ENCODE data around the gene IQSEC2. TPM values are rescaled to one million over a fixed set of nuclear protein-coding genes. Genes with fewer than 3 reads are reported as not detected.

The IQSEC2 gene
- 10 to 100 TPM in 3 of 5 donors, 1 to 10 TPM in 2; 2.9 to 22.3 (median 15.9) TPM for total RNA-seq
- 10 to 100 TPM; 16.1 to 26.0 (median 16.5) TPM for polyA plus RNA-seq
- long read RNA-seq, donor 1, partial matches to known transcripts: 0 of 3 reads
- long read RNA-seq, donor 1, other reads (novel, unspliced or antisense): 0 of 3 reads
- long read RNA-seq, donor 2, partial matches to known transcripts: 0 of 6 reads
- long read RNA-seq, donor 2, other reads (novel, unspliced or antisense): 0 of 6 reads
- long read RNA-seq, donor 3, partial matches to known transcripts: 0 of 3 reads
- long read RNA-seq, donor 3, other reads (novel, unspliced or antisense): 0 of 3 reads
- long read RNA-seq, donor 4, partial matches to known transcripts: 0 of 1 reads
- long read RNA-seq, donor 4, other reads (novel, unspliced or antisense): 0 of 1 reads
- long read RNA-seq, donor 5: 0 reads
- long read RNA-seq, donor 6, partial matches to known transcripts: 0 of 4 reads
- long read RNA-seq, donor 6, other reads (novel, unspliced or antisense): 0 of 4 reads
- long read RNA-seq, donor 7, partial matches to known transcripts: 0 of 2 reads
- long read RNA-seq, donor 7, other reads (novel, unspliced or antisense): 0 of 2 reads
- long read RNA-seq, donor 8, partial matches to known transcripts: 0 of 2 reads
- long read RNA-seq, donor 8, other reads (novel, unspliced or antisense): 0 of 2 reads
- long read RNA-seq, donor 9, partial matches to known transcripts: 0 of 2 reads
- long read RNA-seq, donor 9, other reads (novel, unspliced or antisense): 0 of 2 reads
- long read RNA-seq, donor 10: 0 reads

GRCh38 chrX:53281321-53281822 is at the start of gene IQSEC2:
TSS of gene IQSEC2 (minus strand) at chrX:53281584.
- DNase-seq: peak; percentile 86 to 95
- Histone ChIP-seq H3K4me3 (peak within 1 kb of the TSS; percentile 39 to 43 (median 42)), H3K36me3 (no peaks in the 10 kb centered on the region), H3K9me3 (no peaks in the 10 kb centered on the region), H3K27ac (peak within 1 kb of the TSS; percentile 28 to 88 (median 83)), H3K4me1 (peaks cover 6 to 52% (median 36%) of the 10 kb centered on the region in 4 donors), H3K27me3 (peaks cover 0 to 41% (median 4%) of the 10 kb centered on the region in 3 donors)
- 0 to 11% (median 9%) methylated on average over 5 to 9 of the region's 9 CpGs; no CpG with 5 or more reads in 1 of the 5 donors for WGBS, 5 donors
- TF ChIP-seq CTCF (IDR thresholded peaks at IDR 0.05) (no peak), EP300 (IDR thresholded peaks at IDR 0.05) (no peak), POLR2AphosphoS5 (IDR thresholded peaks at IDR 0.05) (peak in 2 of 3 donors; percentile 58 to 63), POLR2A (IDR thresholded peaks at IDR 0.05) (no peak)
- intact Hi-C loops (cut with DNase I; ENCODE audit: low total_unique reads): no loop called here

GRCh38 chrX:53330331-53330730 is 48.9 kb upstream of the IQSEC2 start:
- 66 to 83% (median 80%) methylated on average over 7 to 10 of the region's 10 CpGs for WGBS, 5 donors
- H3K27me3 ChIP-seq: peaks cover 0 to 32% (median 7%) of the 10 kb centered on the region in 3 donors
- intact Hi-C loops (cut with DNase I; ENCODE audit: low total_unique reads): no loop called here

GRCh38 chrX:53324803-53325202 is 43.4 kb upstream of the IQSEC2 start:
- no peak overlapping the region for H3K27ac ChIP-seq
- DNase-seq: no peak
- no peak overlapping the region for H3K4me3 ChIP-seq
- H3K36me3 ChIP-seq: no peaks in the 10 kb centered on the region
- no peaks in the 10 kb centered on the region for H3K9me3 ChIP-seq
- peaks cover 7 to 43% (median 20%) of the 10 kb centered on the region in 3 donors for H3K27me3 ChIP-seq
- peaks cover 6 to 18% (median 9%) of the 10 kb centered on the region in 4 donors for H3K4me1 ChIP-seq
- 76 to 100% (median 91%) methylated on average over 1 of the region's 1 CpG for WGBS, 5 donors
- TF ChIP-seq POLR2AphosphoS5 (IDR thresholded peaks at IDR 0.05) (no peak), CTCF (IDR thresholded peaks at IDR 0.05) (no peak), EP300 (IDR thresholded peaks at IDR 0.05) (no peak), POLR2A (IDR thresholded peaks at IDR 0.05) (no peak)
- intact Hi-C loops (cut with DNase I; ENCODE audit: low total_unique reads): no loop called here

More at GRCh38 chrX:53330331-53330730, 48.9 kb upstream of the IQSEC2 start:
- Histone ChIP-seq H3K27ac (no peak overlapping the region), H3K36me3 (no peaks in the 10 kb centered on the region), H3K9me3 (no peaks in the 10 kb centered on the region), H3K4me3 (no peak overlapping the region), H3K4me1 (no peaks in the 10 kb centered on the region)
- TF ChIP-seq POLR2AphosphoS5 (IDR thresholded peaks at IDR 0.05) (no peak), EP300 (IDR thresholded peaks at IDR 0.05) (no peak), CTCF (IDR thresholded peaks at IDR 0.05) (no peak), POLR2A (IDR thresholded peaks at IDR 0.05) (no peak)
- DNase-seq: no peak

GRCh38 chrX:53324085-53324484 is 42.7 kb upstream of the IQSEC2 start:
- no peak overlapping the region for H3K4me3 ChIP-seq
- intact Hi-C loops (cut with DNase I; ENCODE audit: low total_unique reads): no loop called here
- no peaks in the 10 kb centered on the region for H3K9me3 ChIP-seq
- peaks cover 7 to 51% (median 20%) of the 10 kb centered on the region in 3 donors for H3K27me3 ChIP-seq
- no peak overlapping the region for H3K27ac ChIP-seq
- no peak for DNase-seq
- TF ChIP-seq POLR2AphosphoS5 (IDR thresholded peaks at IDR 0.05): no peak
- TF ChIP-seq POLR2A (IDR thresholded peaks at IDR 0.05): no peak
- no peak for TF ChIP-seq EP300 (IDR thresholded peaks at IDR 0.05)
- TF ChIP-seq CTCF (IDR thresholded peaks at IDR 0.05): no peak
- 76 to 94% (median 90%) methylated on average over 2 of the region's 2 CpGs for WGBS, 5 donors
- H3K36me3 ChIP-seq: no peaks in the 10 kb centered on the region
- H3K4me1 ChIP-seq: peaks cover 6 to 25% (median 13%) of the 10 kb centered on the region in 4 donors

Data from stomach (tissue), 19 donors.